Fibroblast of skin of back (primary cell): Measurements from ENCODE around the gene ROBO2.
"Not testable (repeated sequence)": the region's sequence is repeated elsewhere in the genome, so short reads cannot be mapped to it uniquely, and the experiment has no call there.

Experiments used
- DNase-seq: peaks from one replicate; pipeline ENCODE4 v3.0.0-alpha.2; 2013

The ROBO2 gene

GRCh38 chr3:77342027-77342426 lies 302.1 kb downstream of the ROBO2 start:
- no peak for DNase-seq

- no peak for DNase-seq
These were observed 302.8 kb downstream of the ROBO2 start for GRCh38 chr3:77342688-77343087.

GRCh38 chr3:77345009-77345408 lies 305.1 kb downstream of the ROBO2 start:
- no peak for DNase-seq

- DNase-seq, result peak; percentile 22
These were observed 308.5 kb downstream of the ROBO2 start for GRCh38 chr3:77348244-77348855.

GRCh38 chr3:77354958-77355357 lies 315.1 kb downstream of the ROBO2 start:
- DNase-seq, result no peak

GRCh38 chr3:77362936-77363335 lies 323.0 kb downstream of the ROBO2 start:
- no peak for DNase-seq

GRCh38 chr3:77365152-77365551 lies 325.3 kb downstream of the ROBO2 start:
- no peak for DNase-seq

GRCh38 chr3:77370413-77370812 lies 330.5 kb downstream of the ROBO2 start:
- peak; percentile 84 for DNase-seq

- no peak for DNase-seq
These were observed 332.1 kb downstream of the ROBO2 start for GRCh38 chr3:77372018-77372417.

GRCh38 chr3:77372634-77373346 lies 332.9 kb downstream of the ROBO2 start:
- no peak for DNase-seq

- no peak for DNase-seq
These were observed 333.7 kb downstream of the ROBO2 start for GRCh38 chr3:77373619-77374018.

- no peak for DNase-seq
These were observed 336.6 kb downstream of the ROBO2 start for GRCh38 chr3:77376511-77376910.

GRCh38 chr3:77377717-77378116 lies 337.8 kb downstream of the ROBO2 start:
- no peak for DNase-seq

- DNase-seq, result no peak
These were observed 340.2 kb downstream of the ROBO2 start for GRCh38 chr3:77380136-77380535.

- DNase-seq, result no peak
These were observed 341.5 kb downstream of the ROBO2 start for GRCh38 chr3:77381431-77381830.

- DNase-seq, result no peak
These were observed 352.3 kb downstream of the ROBO2 start for GRCh38 chr3:77392181-77392580.

- no peak for DNase-seq
These were observed 354.1 kb downstream of the ROBO2 start for GRCh38 chr3:77394046-77394445.

GRCh38 chr3:77404871-77405270 lies 365.0 kb downstream of the ROBO2 start:
- DNase-seq, result no peak

GRCh38 chr3:77407441-77407840 lies 367.5 kb downstream of the ROBO2 start:
- DNase-seq, result no peak

- DNase-seq, result not testable (repeated sequence)
These were observed 370.4 kb downstream of the ROBO2 start for GRCh38 chr3:77410334-77410733.

GRCh38 chr3:77411334-77411733 lies 371.4 kb downstream of the ROBO2 start:
- DNase-seq, result no peak

- DNase-seq, result peak; percentile 64
These were observed 372.1 kb downstream of the ROBO2 start for GRCh38 chr3:77412021-77412438.

GRCh38 chr3:77412584-77412983 lies 372.7 kb downstream of the ROBO2 start:
- DNase-seq, result no peak

- DNase-seq, result no peak
These were observed 375.0 kb downstream of the ROBO2 start for GRCh38 chr3:77414881-77415280.

GRCh38 chr3:77420336-77420735 lies 380.4 kb downstream of the ROBO2 start:
- DNase-seq, result no peak
